ENCODE measurements around the gene HGS.

HGS gene

DNA sequence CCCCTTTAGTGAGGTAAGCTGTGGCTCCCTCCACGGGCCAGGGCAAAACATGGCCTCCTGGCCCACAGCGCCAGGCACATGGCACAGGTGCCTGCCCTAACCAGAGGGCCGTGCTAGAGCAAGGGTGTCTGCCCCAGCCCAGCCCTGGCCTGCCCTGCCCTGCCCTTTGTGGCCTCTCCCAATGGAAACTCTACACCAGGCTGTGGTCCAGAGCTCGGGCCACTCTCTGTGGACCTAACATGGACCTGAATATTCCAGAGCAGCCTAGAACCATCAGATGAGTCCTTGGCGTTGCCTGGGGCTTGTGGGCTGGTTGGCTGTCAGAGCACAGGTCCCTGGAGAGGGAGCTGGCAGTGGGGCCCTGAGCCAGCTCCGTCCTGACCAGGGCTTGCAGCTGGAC lies 11.4 kb downstream of the HGS start:
- H4K8ac ChIP-seq (ENCODE audit: low read depth, low read length), result no peak overlapping the region
- H4K12ac ChIP-seq (ENCODE audit: low read depth, low read length), result no peak overlapping the region
- H3K27me3 ChIP-seq (ENCODE audit: insufficient read depth, low read length), result no peaks in the 10 kb centered on the region
- H3K4me1 ChIP-seq (ENCODE audit: control insufficient read depth in 1 of 2, insufficient read depth in 2 of 2, low read length in 2 of 2), result no peaks in the 10 kb centered on the region
- no peak overlapping the region for H4K91ac ChIP-seq (ENCODE audit: low read depth, low read length)
- no peak overlapping the region for H3K4me2 ChIP-seq (ENCODE audit: low read length)
- H2AFZ ChIP-seq (ENCODE audit: insufficient read depth, low read length, poor library complexity), result no peak overlapping the region
- H3K79me2 ChIP-seq (ENCODE audit: control insufficient read depth, insufficient read depth, low read length, poor library complexity), result no peaks in the 10 kb centered on the region
- no peak for DNase-seq
- WGBS (ENCODE audit: extremely low coverage, insufficient coverage, insufficient read length), result no CpG with 5 or more reads among the region's 6 CpGs
- no peak overlapping the region for H3K18ac ChIP-seq (ENCODE audit: low read length)
- H3K27ac ChIP-seq (ENCODE audit: low read depth, low read length), result no peak overlapping the region
- peaks cover 83 to 90% of the 10 kb centered on the region in 2 experiments for H3K36me3 ChIP-seq (ENCODE audit: control insufficient read depth in 1 of 2, insufficient read depth in 2 of 2, low read length in 2 of 2)
- no peaks in the 10 kb centered on the region for H3K79me1 ChIP-seq (ENCODE audit: low read length)
- no peak overlapping the region for H2BK12ac ChIP-seq (ENCODE audit: low read length)
- H2BK5ac ChIP-seq (ENCODE audit: low read depth, low read length, poor library complexity), result no peak overlapping the region
- no peak overlapping the region for H3K4ac ChIP-seq (ENCODE audit: low read depth, low read length)
- H2AK5ac ChIP-seq (ENCODE audit: low read length), result no peak overlapping the region
- H3K23ac ChIP-seq (ENCODE audit: low read length), result no peak overlapping the region
- no peak overlapping the region for H3K9ac ChIP-seq (ENCODE audit: low read length)
- no peak overlapping the region for H3K14ac ChIP-seq (ENCODE audit: low read length)
- H2BK120ac ChIP-seq (ENCODE audit: insufficient read depth, low read length, poor library complexity), result no peak overlapping the region
- H3K9me3 ChIP-seq (ENCODE audit: insufficient read depth, low read depth, low read length), result no peaks in the 10 kb centered on the region
- no peak overlapping the region for H3K4me3 ChIP-seq (ENCODE audit: low read depth, low read length)

GRCh38 chr17:81695801-81696200 lies 12.0 kb downstream of the HGS start:
- no peaks in the 10 kb centered on the region for H3K4me1 ChIP-seq (ENCODE audit: control insufficient read depth in 1 of 2, insufficient read depth in 2 of 2, low read length in 2 of 2)
- no peak overlapping the region for H3K9ac ChIP-seq (ENCODE audit: low read length)
- no CpG with 5 or more reads among the region's 22 CpGs for WGBS (ENCODE audit: extremely low coverage, insufficient coverage, insufficient read length)

GRCh38 chr17:81696218-81696941 lies 12.6 kb downstream of the HGS start:
- H3K79me1 ChIP-seq (ENCODE audit: low read length), result no peaks in the 10 kb centered on the region
- H4K8ac ChIP-seq (ENCODE audit: low read depth, low read length), result no peak overlapping the region
- no peak overlapping the region for H4K12ac ChIP-seq (ENCODE audit: low read depth, low read length)
- no peak overlapping the region for H3K4me3 ChIP-seq (ENCODE audit: low read depth, low read length)
- H2AFZ ChIP-seq (ENCODE audit: insufficient read depth, low read length, poor library complexity), result no peak overlapping the region
- H3K36me3 ChIP-seq (ENCODE audit: control insufficient read depth in 1 of 2, insufficient read depth in 2 of 2, low read length in 2 of 2), result peaks cover 83 to 89% of the 10 kb centered on the region in 2 experiments
- H3K27me3 ChIP-seq (ENCODE audit: insufficient read depth, low read length), result no peaks in the 10 kb centered on the region
- no peak overlapping the region for H3K27ac ChIP-seq (ENCODE audit: low read depth, low read length)
- H4K91ac ChIP-seq (ENCODE audit: low read depth, low read length), result no peak overlapping the region
- no peak overlapping the region for H2AK5ac ChIP-seq (ENCODE audit: low read length)
- H3K9me3 ChIP-seq (ENCODE audit: insufficient read depth, low read depth, low read length), result no peaks in the 10 kb centered on the region
- H2BK120ac ChIP-seq (ENCODE audit: insufficient read depth, low read length, poor library complexity), result no peak overlapping the region
- no peak overlapping the region for H3K9ac ChIP-seq (ENCODE audit: low read length)
- no peak overlapping the region for H3K4ac ChIP-seq (ENCODE audit: low read depth, low read length)
- DNase-seq, result no peak
- no peak overlapping the region for H2BK5ac ChIP-seq (ENCODE audit: low read depth, low read length, poor library complexity)
- no peak overlapping the region for H3K14ac ChIP-seq (ENCODE audit: low read length)
- no CpG with 5 or more reads among the region's 40 CpGs for WGBS (ENCODE audit: extremely low coverage, insufficient coverage, insufficient read length)
- no peak overlapping the region for H3K23ac ChIP-seq (ENCODE audit: low read length)
- H2BK12ac ChIP-seq (ENCODE audit: low read length), result no peak overlapping the region
- no peaks in the 10 kb centered on the region for H3K79me2 ChIP-seq (ENCODE audit: control insufficient read depth, insufficient read depth, low read length, poor library complexity)
- H3K4me1 ChIP-seq (ENCODE audit: control insufficient read depth in 1 of 2, insufficient read depth in 2 of 2, low read length in 2 of 2), result peaks cover 0 to under 1% of the 10 kb centered on the region in 2 experiments
- no peak overlapping the region for H3K4me2 ChIP-seq (ENCODE audit: low read length)
- no peak overlapping the region for H3K18ac ChIP-seq (ENCODE audit: low read length)

More at GRCh38 chr17:81695801-81696200, 12.0 kb downstream of the HGS start:
- no peak overlapping the region for H4K8ac ChIP-seq (ENCODE audit: low read depth, low read length)
- no peak overlapping the region for H4K12ac ChIP-seq (ENCODE audit: low read depth, low read length)
- H2BK5ac ChIP-seq (ENCODE audit: low read depth, low read length, poor library complexity), result no peak overlapping the region
- no peak overlapping the region for H2AK5ac ChIP-seq (ENCODE audit: low read length)
- no peak overlapping the region for H3K4me2 ChIP-seq (ENCODE audit: low read length)
- H3K4ac ChIP-seq (ENCODE audit: low read depth, low read length), result no peak overlapping the region
- H3K27ac ChIP-seq (ENCODE audit: low read depth, low read length), result no peak overlapping the region
- H3K14ac ChIP-seq (ENCODE audit: low read length), result no peak overlapping the region
- no peak overlapping the region for H2AFZ ChIP-seq (ENCODE audit: insufficient read depth, low read length, poor library complexity)
- H3K9me3 ChIP-seq (ENCODE audit: insufficient read depth, low read depth, low read length), result no peaks in the 10 kb centered on the region
- no peaks in the 10 kb centered on the region for H3K27me3 ChIP-seq (ENCODE audit: insufficient read depth, low read length)
- peaks cover 83 to 89% of the 10 kb centered on the region in 2 experiments for H3K36me3 ChIP-seq (ENCODE audit: control insufficient read depth in 1 of 2, insufficient read depth in 2 of 2, low read length in 2 of 2)
- H4K91ac ChIP-seq (ENCODE audit: low read depth, low read length), result no peak overlapping the region
- no peaks in the 10 kb centered on the region for H3K79me2 ChIP-seq (ENCODE audit: control insufficient read depth, insufficient read depth, low read length, poor library complexity)
- no peak overlapping the region for H3K18ac ChIP-seq (ENCODE audit: low read length)
- no peak overlapping the region for H2BK120ac ChIP-seq (ENCODE audit: insufficient read depth, low read length, poor library complexity)
- no peaks in the 10 kb centered on the region for H3K79me1 ChIP-seq (ENCODE audit: low read length)
- peak; percentile 67 to 79 for DNase-seq
- no peak overlapping the region for H3K23ac ChIP-seq (ENCODE audit: low read length)
- H2BK12ac ChIP-seq (ENCODE audit: low read length), result no peak overlapping the region
- H3K4me3 ChIP-seq (ENCODE audit: low read depth, low read length), result no peak overlapping the region

DNA sequence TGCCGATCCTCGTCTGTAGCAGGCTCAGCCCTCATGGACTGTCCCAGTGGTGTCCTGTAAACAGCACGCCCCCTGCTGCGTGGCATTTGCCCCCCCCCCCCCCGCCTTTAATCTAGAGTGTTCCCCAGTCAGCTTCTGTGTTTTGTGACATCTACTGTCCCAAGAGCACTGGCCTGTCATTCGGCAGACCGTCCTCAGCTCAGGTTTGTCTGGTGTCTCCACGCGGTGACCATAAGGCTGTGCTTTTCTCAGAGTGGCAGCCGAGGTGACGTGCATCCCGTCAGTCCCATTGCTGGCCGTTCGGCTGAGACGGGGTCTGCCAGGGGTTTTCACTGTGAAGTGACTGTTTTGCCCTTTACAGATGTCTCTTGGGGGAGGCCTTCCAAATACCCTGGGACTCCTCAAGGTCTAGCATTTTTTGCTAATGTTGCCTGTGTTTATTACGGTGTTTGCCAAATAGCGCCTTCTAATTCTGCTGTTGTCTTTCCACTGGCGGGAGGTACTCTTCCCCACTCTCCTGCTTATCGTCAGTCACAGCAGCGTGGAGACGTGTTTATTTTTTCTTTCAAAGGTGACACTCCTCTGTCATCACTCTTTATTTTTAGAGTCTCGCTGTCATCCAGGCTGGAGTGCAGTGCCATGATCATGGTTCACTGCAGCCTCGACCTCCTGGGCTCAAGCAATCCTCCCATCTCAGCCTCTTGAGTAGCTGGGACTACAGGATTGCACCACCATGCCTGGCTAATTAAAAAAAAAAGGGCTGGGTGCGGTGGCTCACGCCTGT lies 13.6 kb downstream of the HGS start:
- Histone ChIP-seq H4K91ac (ENCODE audit: low read depth, low read length) (no peak overlapping the region), H3K27me3 (ENCODE audit: insufficient read depth, low read length) (no peaks in the 10 kb centered on the region), H3K14ac (ENCODE audit: low read length) (no peak overlapping the region), H2AFZ (ENCODE audit: insufficient read depth, low read length, poor library complexity) (no peak overlapping the region), H3K36me3 (ENCODE audit: control insufficient read depth in 1 of 2, insufficient read depth in 2 of 2, low read length in 2 of 2) (peaks cover 79 to 84% of the 10 kb centered on the region in 2 experiments), H3K79me1 (ENCODE audit: low read length) (peaks cover under 1% of the 10 kb centered on the region), H3K4me3 (ENCODE audit: low read depth, low read length) (no peak overlapping the region), H3K23ac (ENCODE audit: low read length) (no peak overlapping the region), H2AK5ac (ENCODE audit: low read length) (no peak overlapping the region), H3K9ac (ENCODE audit: low read length) (no peak overlapping the region), H3K4me2 (ENCODE audit: low read length) (no peak overlapping the region), H3K18ac (ENCODE audit: low read length) (no peak overlapping the region), H3K4me1 (ENCODE audit: control insufficient read depth in 1 of 2, insufficient read depth in 2 of 2, low read length in 2 of 2) (peaks cover 7 to 9% of the 10 kb centered on the region in 2 experiments), H3K9me3 (ENCODE audit: insufficient read depth, low read depth, low read length) (no peaks in the 10 kb centered on the region), H4K12ac (ENCODE audit: low read depth, low read length) (no peak overlapping the region), H3K27ac (ENCODE audit: low read depth, low read length) (no peak overlapping the region), H3K79me2 (ENCODE audit: control insufficient read depth, insufficient read depth, low read length, poor library complexity) (peaks cover 4% of the 10 kb centered on the region), H2BK12ac (ENCODE audit: low read length) (no peak overlapping the region), H3K4ac (ENCODE audit: low read depth, low read length) (no peak overlapping the region), H4K8ac (ENCODE audit: low read depth, low read length) (no peak overlapping the region), H2BK5ac (ENCODE audit: low read depth, low read length, poor library complexity) (no peak overlapping the region), H2BK120ac (ENCODE audit: insufficient read depth, low read length, poor library complexity) (no peak overlapping the region)
- no peak for DNase-seq
- WGBS (ENCODE audit: extremely low coverage, insufficient coverage, insufficient read length), result no CpG with 5 or more reads among the region's 25 CpGs
